Common myeloid progenitor, CD34-positive (primary cell): ENCODE data around the gene BRCA1.
"Not testable (repeated sequence)": the region's sequence is repeated elsewhere in the genome, so short reads cannot be mapped to it uniquely, and the experiment has no call there.

Source experiments
- CTCF ChIA-PET: fragments of 350-600 bp; sonication (Branson Sonifier 250); formaldehyde crosslinking; loops from one replicate; lab custom pipeline; 2021; ENCODE audit warnings: antibody characterized with exemption; lab: Charles Lee
- POLR2A ChIA-PET: fragments of 350-600 bp; sonication (Branson Sonifier 250); formaldehyde crosslinking; loops from one replicate; lab custom pipeline; 2021; ENCODE audit warnings: antibody characterized with exemption; lab: Charles Lee
- DNase-seq, 3 donors: peaks; one replicate each; pipeline versions ENCODE4 v3.0.0 to v3.0.0-alpha.2; 2013
- H3K27ac ChIP-seq, 2 experiments: 1 replicate in 1 of 2; 2 replicates in 1 of 2; pipeline ENCODE4 v1.7.0; 2013; ENCODE audit warnings: inconsistent platforms in 2 of 2, low read length in 2 of 2, mild to moderate bottlenecking in 2 of 2, low read depth in 1 of 2, moderate library complexity in 1 of 2; ENCODE audit not compliant: severe bottlenecking in 2 of 2, insufficient read depth in 1 of 2, poor library complexity in 1 of 2
- H3K27me3 ChIP-seq, 5 experiments: replicated peaks in 2 of 5; 1 replicate in 3 of 5; 2 replicates in 2 of 5; pipeline versions ENCODE4 v1.6.1 to v1.7.0; 2013; ENCODE audit warnings: low read length in 4 of 5, mild to moderate bottlenecking in 2 of 5, moderate library complexity in 2 of 5, inconsistent platforms in 1 of 5; ENCODE audit not compliant: insufficient read depth in 5 of 5, control insufficient read depth in 4 of 5
- H3K36me3 ChIP-seq, 4 experiments: 1 replicate in 2 of 4; 2 replicates in 2 of 4; pipeline versions ENCODE4 v1.6.1 to v1.7.0; 2013; ENCODE audit warnings: low read length in 3 of 4, control low read depth in 1 of 4, mild to moderate bottlenecking in 1 of 4; ENCODE audit not compliant: control insufficient read depth in 4 of 4, insufficient read depth in 4 of 4
- H3K4me1 ChIP-seq, 4 experiments: 1 replicate in 3 of 4; 2 replicates in 1 of 4; pipeline versions ENCODE4 v1.6.1 to v1.7.1; 2013; ENCODE audit warnings: low read length in 3 of 4, mild to moderate bottlenecking in 3 of 4, control low read depth in 1 of 4, inconsistent platforms in 1 of 4, moderate library complexity in 1 of 4; ENCODE audit not compliant: control insufficient read depth in 4 of 4, insufficient read depth in 4 of 4; ENCODE audit errors: control extremely low read depth in 1 of 4
- H3K4me3 ChIP-seq, 7 experiments: 1 replicate in 4 of 7; 2 replicates in 3 of 7; pipeline versions ENCODE4 v1.5.1 to v1.7.0; 2013; ENCODE audit warnings: mild to moderate bottlenecking in 7 of 7, low read length in 6 of 7, moderate library complexity in 6 of 7, inconsistent platforms in 2 of 7, low read depth in 2 of 7, control low read depth in 1 of 7; ENCODE audit not compliant: insufficient read depth in 4 of 7, control insufficient read depth in 1 of 7; ENCODE audit errors: extremely low read depth in 1 of 7
- H3K9me3 ChIP-seq, 5 experiments: 1 replicate in 4 of 5; 2 replicates in 1 of 5; pipeline versions ENCODE4 v1.6.1 to v1.7.1; 2013; ENCODE audit warnings: low read length in 4 of 5, mild to moderate bottlenecking in 2 of 5, inconsistent platforms in 1 of 5, low read depth in 1 of 5, moderate library complexity in 1 of 5; ENCODE audit not compliant: control insufficient read depth in 4 of 5, insufficient read depth in 2 of 5; ENCODE audit errors: control extremely low read depth in 1 of 5
- WGBS: methylation state at CpG from one replicate; pipeline ENCODE4 v1.1.5; 2013; ENCODE audit not compliant: insufficient coverage; 5-methylcytosine and 5-hydroxymethylcytosine counted together

BRCA1 gene

GRCh38 chr17:43070257-43070656 lies 54.9 kb downstream of the BRCA1 start:
- peaks cover 8 to 54% (median 17%) of the 10 kb centered on the region in 4 experiments for H3K36me3 ChIP-seq
- H3K4me1 ChIP-seq, result no peaks in the 10 kb centered on the region
- no peak overlapping the region for H3K4me3 ChIP-seq
- H3K27me3 ChIP-seq, result no peaks in the 10 kb centered on the region
- ChIA-PET POLR2A (no interaction called here), CTCF (interaction anchor here (1.3 kb wide), 1 partner anchor 12 kb away, joined by 5 read pairs; no protein-coding TSS in a partner anchor)
- DNase-seq, result no peak
- no peaks in the 10 kb centered on the region for H3K9me3 ChIP-seq
- H3K27ac ChIP-seq, result no peak overlapping the region
- 100% methylated on average over 1 of the region's 1 CpG for WGBS

GRCh38 chr17:43069368-43069898 lies 55.7 kb downstream of the BRCA1 start:
- H3K4me1 ChIP-seq, result no peaks in the 10 kb centered on the region
- no peak overlapping the region for H3K27ac ChIP-seq
- peaks cover 8 to 51% (median 14%) of the 10 kb centered on the region in 4 experiments for H3K36me3 ChIP-seq
- H3K4me3 ChIP-seq, result no peak overlapping the region
- H3K9me3 ChIP-seq, result no peaks in the 10 kb centered on the region
- no peak for DNase-seq
- POLR2A ChIA-PET, result no interaction called here
- CTCF ChIA-PET, result interaction anchor here (1.4 kb wide), 1 partner anchor 143 kb away, joined by 3 read pairs; no protein-coding TSS in a partner anchor
- no peaks in the 10 kb centered on the region for H3K27me3 ChIP-seq
- WGBS, result 90% methylated on average over 2 of the region's 3 CpGs

- H3K27me3 ChIP-seq, result no peaks in the 10 kb centered on the region
- no peaks in the 10 kb centered on the region for H3K9me3 ChIP-seq
- no peak overlapping the region for H3K27ac ChIP-seq
- peaks cover 8 to 47% (median 13%) of the 10 kb centered on the region in 4 experiments for H3K36me3 ChIP-seq
- ChIA-PET CTCF (interaction anchor here (1.4 kb wide), 1 partner anchor 144 kb away, joined by 3 read pairs; no protein-coding TSS in a partner anchor), POLR2A (no interaction called here)
- H3K4me1 ChIP-seq, result no peaks in the 10 kb centered on the region
- no peak for DNase-seq
- no peak overlapping the region for H3K4me3 ChIP-seq
- WGBS, result 100% methylated on average over 3 of the region's 6 CpGs
Observed at GRCh38 chr17:43068570-43069367, 56.4 kb downstream of the BRCA1 start.

- no peak overlapping the region for H3K4me3 ChIP-seq
- DNase-seq, result no peak
- no peaks in the 10 kb centered on the region for H3K27me3 ChIP-seq
- WGBS, result 96% methylated on average over 7 of the region's 10 CpGs
- ChIA-PET CTCF (interaction anchor here (0.9 kb wide), 1 partner anchor 20 kb away, joined by 3 read pairs; no protein-coding TSS in a partner anchor), POLR2A (no interaction called here)
- no peaks in the 10 kb centered on the region for H3K9me3 ChIP-seq
- H3K36me3 ChIP-seq, result peaks cover 0 to 46% (median 6%) of the 10 kb centered on the region in 4 experiments
- no peaks in the 10 kb centered on the region for H3K4me1 ChIP-seq
- no peak overlapping the region for H3K27ac ChIP-seq
Observed at GRCh38 chr17:43062984-43063638, 62.1 kb downstream of the BRCA1 start.

GRCh38 chr17:43056051-43056450 lies 69.1 kb downstream of the BRCA1 start:
- Histone ChIP-seq H3K27me3 (no peaks in the 10 kb centered on the region), H3K4me1 (no peaks in the 10 kb centered on the region), H3K36me3 (peaks cover 2 to 59% (median 16%) of the 10 kb centered on the region in 4 experiments), H3K4me3 (no peak overlapping the region), H3K9me3 (no peaks in the 10 kb centered on the region), H3K27ac (no peak overlapping the region)
- ChIA-PET CTCF (interaction anchor here (1.0 to 1.4 kb wide), 2 partner anchors 32 to 64 kb away, joined by 3 read pairs; no protein-coding TSS in a partner anchor), POLR2A (interaction anchor here (0.5 to 0.6 kb wide), 5 partner anchors 19 to 366 kb away, joined by 3 to 4 read pairs (median 3); no protein-coding TSS in a partner anchor)
- DNase-seq, result no peak
- WGBS, result 97% methylated on average over 6 of the region's 7 CpGs

GRCh38 chr17:43053008-43053407 lies 72.2 kb downstream of the BRCA1 start:
- H3K27ac ChIP-seq, CTCF ChIA-PET, DNase-seq, H3K4me3 ChIP-seq, H3K27me3 ChIP-seq, H3K4me1 ChIP-seq, POLR2A ChIA-PET, H3K9me3 ChIP-seq: not testable (repeated sequence)
- H3K36me3 ChIP-seq, result peaks cover 4 to 57% (median 29%) of the 10 kb centered on the region in 4 experiments
- 100% methylated on average over 2 of the region's 7 CpGs for WGBS
